Hepatocyte (in vitro differentiated cells): ENCODE results near the gene MTAP.

Experiments used
- CTCF ChIP-seq: fragments of 200-600 bp; sonication (generic); IDR thresholded peaks from 2 replicates; pipeline ENCODE4 v1.5.1; 2016; ENCODE audit warnings: antibody characterized with exemption, mild to moderate bottlenecking; ENCODE audit not compliant: poor library complexity
- EZH2 ChIP-seq: fragments of 200-600 bp; sonication (generic); IDR thresholded peaks from 2 replicates; pipeline ENCODE4 v1.6.1; 2016; ENCODE audit warnings: antibody characterized with exemption, mild to moderate bottlenecking, borderline replicate concordance
- EZH2phosphoT487 ChIP-seq: fragments of 200-600 bp; sonication (generic); IDR thresholded peaks from one replicate; pipeline ENCODE4 v1.6.1; 2018; ENCODE audit warnings: antibody characterized with exemption, mild to moderate bottlenecking, low read depth, moderate library complexity; ENCODE audit not compliant: unreplicated experiment, severe bottlenecking

GRCh38 chr9:21812946-21813568 is 10.6 kb downstream of the MTAP start:
- TF ChIP-seq CTCF (peak; percentile 78), EZH2 (no peak), EZH2phosphoT487 (no peak)
